Peyer's patch (tissue), 4 donors: ENCODE results near the gene ZNF441. TPM values are rescaled to one million over a fixed set of nuclear protein-coding genes. Genes with fewer than 3 reads are reported as not detected.
"Not testable (repeated sequence)": the region's sequence is repeated elsewhere in the genome, so short reads cannot be mapped to it uniquely, and the experiment has no call there.

Experiments
- DNase-seq, 3 donors: peaks; one replicate each; pipeline ENCODE4 v3.0.0-alpha.2; 2017 to 2019
- H3K27ac ChIP-seq, 4 donors: fragments of 200-600 bp; sonication (generic); one replicate each; pipeline ENCODE4 v1.5.1; 2016 to 2019
- H3K27me3 ChIP-seq, 2 donors: fragments of 200-600 bp; sonication (generic); one replicate each; pipeline ENCODE4 v1.5.1; 2019
- H3K36me3 ChIP-seq, 3 donors: fragments of 200-600 bp; sonication (generic); one replicate each; pipeline ENCODE4 v1.5.1; 2016 to 2019
- H3K4me1 ChIP-seq, 4 donors: fragments of 200-600 bp; sonication (generic); one replicate each; pipeline ENCODE4 v1.5.1; 2016 to 2019
- H3K4me3 ChIP-seq, 4 donors: fragments of 200-600 bp; sonication (generic); 1 replicate in 3 of 4; 2 replicates in 1 of 4; pipeline ENCODE4 v1.5.1; 2016 to 2019; ENCODE audit warnings: mild to moderate bottlenecking in 1 of 4
- H3K9me3 ChIP-seq, 4 donors: fragments of 200-600 bp; sonication (generic); one replicate each; pipeline ENCODE4 v1.5.1; 2016 to 2019; ENCODE audit warnings: mild to moderate bottlenecking in 1 of 4
- CTCF ChIP-seq, 6 experiments: fragments of 450-650 bp in 4 of 6; fragments of 200-600 bp in 2 of 6; sonication (generic) in 1 of 6; IDR thresholded peaks; one replicate each; pipeline ENCODE4 v1.5.1; 2017 to 2019; ENCODE audit warnings: antibody characterized with exemption in 6 of 6, mild to moderate bottlenecking in 3 of 6, moderate library complexity in 1 of 6
- POLR2A ChIP-seq, 2 donors: fragments of 450-650 bp; IDR thresholded peaks; one replicate each; pipeline ENCODE4 v1.5.1; 2017; ENCODE audit warnings: antibody characterized with exemption in 2 of 2, mild to moderate bottlenecking in 2 of 2, moderate library complexity in 2 of 2
- total RNA-seq, 4 donors: library from RNA; depleted of rRNA; stranded (reverse); fragments of >200 nt; gene quantifications; one replicate each; pipeline ENCODE4 v1.1.0, GENCODE V29; 2016

ZNF441 gene
- total RNA-seq, 4 donors from 2014 or later = 6.8 to 37.1 (median 12.5) TPM

DNA sequence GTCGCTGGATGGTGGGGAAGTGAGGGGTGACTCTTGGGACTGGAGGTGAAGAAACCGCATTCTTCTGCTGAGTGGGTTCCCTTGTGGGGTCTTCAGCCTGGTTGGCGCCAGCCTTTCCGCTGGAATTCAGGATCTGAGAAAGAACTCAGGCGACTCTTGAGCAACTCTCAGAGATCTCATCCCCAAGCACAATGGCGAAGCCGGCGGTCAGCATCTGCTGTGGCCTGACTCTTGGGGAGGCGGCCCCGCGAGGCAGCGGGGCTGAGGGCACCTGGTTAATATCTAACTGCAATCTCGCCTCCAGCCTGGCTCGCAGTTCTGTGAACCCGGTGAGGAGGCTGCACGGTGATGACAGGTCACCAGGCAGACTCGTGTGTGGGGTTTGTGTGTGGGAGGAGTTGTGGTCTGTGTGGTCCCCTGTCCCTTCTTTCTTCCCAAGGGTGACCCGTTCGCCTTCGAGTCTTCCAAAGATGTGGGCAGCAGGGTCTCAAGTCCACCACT lies 883 bp downstream of the ZNF441 start:
- Histone ChIP-seq H3K27ac (peak overlapping the region; percentile 90 to 98 (median 92)), H3K27me3 (no peaks in the 10 kb centered on the region), H3K4me1 (peaks cover 0 to 14% (median 6%) of the 10 kb centered on the region in 4 donors), H3K9me3 (peaks cover 0 to 10% (median 3%) of the 10 kb centered on the region in 4 donors), H3K4me3 (peak overlapping the region; percentile 83 to 93 (median 86)), H3K36me3 (no peaks in the 10 kb centered on the region)
- DNase-seq = peak; percentile 28 to 83 (median 81)
- TF ChIP-seq POLR2A (IDR thresholded peaks at IDR 0.05) = peak; percentile 28 to 44
- no peak for TF ChIP-seq CTCF (IDR thresholded peaks at IDR 0.05)

GRCh38 chr19:11769995-11770394 lies 3.2 kb downstream of the ZNF441 start:
- TF ChIP-seq CTCF (IDR thresholded peaks at IDR 0.05) (no peak), POLR2A (IDR thresholded peaks at IDR 0.05) (no peak)
- Histone ChIP-seq H3K4me3 (no peak overlapping the region), H3K36me3 (no peaks in the 10 kb centered on the region), H3K27me3 (no peaks in the 10 kb centered on the region), H3K4me1 (peaks cover 0 to 14% (median 6%) of the 10 kb centered on the region in 4 donors), H3K9me3 (peaks cover 0 to 12% (median 4%) of the 10 kb centered on the region in 4 donors), H3K27ac (no peak overlapping the region)
- no peak for DNase-seq

- H3K4me3 ChIP-seq, H3K36me3 ChIP-seq, H3K27me3 ChIP-seq, H3K4me1 ChIP-seq, H3K27ac ChIP-seq, DNase-seq: not testable (repeated sequence)
- peaks cover 0 to 15% (median 6%) of the 10 kb centered on the region in 4 donors for H3K9me3 ChIP-seq
Observed at GRCh38 chr19:11771520-11771919, 4.7 kb downstream of the ZNF441 start.

GRCh38 chr19:11776669-11777068 lies 9.9 kb downstream of the ZNF441 start:
- H3K4me1 ChIP-seq, DNase-seq, H3K27ac ChIP-seq, H3K4me3 ChIP-seq, H3K27me3 ChIP-seq: not testable (repeated sequence)
- peaks cover 0 to 62% (median 20%) of the 10 kb centered on the region in 4 donors for H3K9me3 ChIP-seq
- peaks cover 0 to 51% (median 12%) of the 10 kb centered on the region in 3 donors for H3K36me3 ChIP-seq

DNA sequence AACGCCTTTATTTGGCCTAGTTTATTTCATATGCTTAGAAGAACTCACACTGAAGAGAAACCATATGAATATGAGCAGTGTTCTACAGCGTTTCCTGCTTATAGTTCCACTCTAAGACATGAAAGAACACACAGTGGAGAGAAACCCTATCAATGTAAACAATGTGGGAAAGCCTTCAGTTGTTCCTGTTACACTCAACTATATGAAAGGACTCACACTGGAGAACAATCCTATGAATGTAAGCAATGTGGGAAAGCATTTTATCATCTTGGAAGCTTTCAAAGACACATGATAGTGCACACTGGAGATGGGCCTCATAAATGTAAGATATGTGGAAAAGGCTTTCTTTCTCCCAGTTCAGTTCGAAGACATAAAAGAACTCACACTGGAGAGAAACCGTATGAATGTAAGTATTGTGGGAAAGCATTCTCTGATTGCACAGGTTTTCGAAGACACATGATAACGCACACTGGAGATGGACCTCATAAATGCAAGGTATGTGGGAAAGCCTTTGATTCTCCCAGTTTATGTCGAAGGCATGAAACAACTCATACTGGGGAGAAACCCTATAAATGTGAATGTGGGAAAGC lies 13.7 kb downstream of the ZNF441 start:
- H3K36me3 ChIP-seq = peaks cover 0 to 60% (median 15%) of the 10 kb centered on the region in 3 donors
- no peak for DNase-seq
- H3K4me1 ChIP-seq = no peaks in the 10 kb centered on the region
- H3K27me3 ChIP-seq = no peaks in the 10 kb centered on the region
- H3K4me3 ChIP-seq = no peak overlapping the region
- TF ChIP-seq CTCF (IDR thresholded peaks at IDR 0.05) (no peak), POLR2A (IDR thresholded peaks at IDR 0.05) (no peak)
- peaks cover 0 to 84% (median 23%) of the 10 kb centered on the region in 4 donors for H3K9me3 ChIP-seq
- no peak overlapping the region for H3K27ac ChIP-seq

DNA sequence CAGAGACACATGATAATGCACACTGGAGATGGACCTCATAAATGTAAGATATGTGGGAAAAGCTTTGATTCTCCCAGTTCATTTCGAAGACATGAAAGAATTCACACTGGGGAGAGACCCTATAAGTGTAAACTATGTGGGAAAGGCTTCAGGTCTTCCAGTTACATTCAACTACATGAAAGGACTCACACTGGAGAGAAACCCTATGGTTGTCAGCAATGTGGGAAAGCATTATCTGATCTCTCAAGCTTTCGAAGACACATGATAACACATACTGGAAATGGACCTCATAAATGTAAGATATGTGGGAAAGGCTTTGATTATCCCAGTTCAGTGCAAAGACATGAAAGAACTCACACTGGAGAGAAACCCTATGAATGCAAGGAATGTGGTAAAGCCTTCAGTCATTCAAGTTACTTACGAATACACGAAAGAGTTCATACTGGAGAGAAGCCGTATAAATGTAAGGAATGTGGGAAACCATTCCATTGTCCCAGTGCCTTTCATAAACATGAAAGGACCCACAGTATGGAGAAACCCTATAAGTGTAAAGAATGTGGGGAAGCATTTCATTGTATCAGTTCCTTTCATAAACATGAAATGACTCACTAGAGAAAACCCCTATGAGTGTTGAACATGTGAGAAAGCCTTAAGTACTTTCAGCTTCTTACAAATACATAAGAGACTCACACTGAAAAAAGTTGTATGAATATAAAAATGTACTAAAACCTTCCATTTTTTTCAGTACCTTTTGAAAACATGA lies 14.7 kb downstream of the ZNF441 start:
- peaks cover 0 to 60% (median 15%) of the 10 kb centered on the region in 3 donors for H3K36me3 ChIP-seq
- H3K9me3 ChIP-seq = peaks cover 0 to 81% (median 23%) of the 10 kb centered on the region in 4 donors
- H3K27me3 ChIP-seq = no peaks in the 10 kb centered on the region

More for the DNA sequence above, 14.7 kb downstream of the ZNF441 start:
- no peak for TF ChIP-seq CTCF (IDR thresholded peaks at IDR 0.05)
- TF ChIP-seq POLR2A (IDR thresholded peaks at IDR 0.05) = no peak
- Histone ChIP-seq H3K4me3 (no peak overlapping the region), H3K27ac (no peak overlapping the region), H3K4me1 (no peaks in the 10 kb centered on the region)
- no peak for DNase-seq
